Endometrium (tissue), 2 donors: ENCODE results near the gene VAV3.

ENCODE experiments used
- FAIRE-seq: peaks from 2 replicates; lab custom pipeline; 2012; peaks lifted over from hg19 to GRCh38; lab: Jason Lieb, UNC
- donor health status: control.
- donor health status: control.

The VAV3 gene

DNA sequence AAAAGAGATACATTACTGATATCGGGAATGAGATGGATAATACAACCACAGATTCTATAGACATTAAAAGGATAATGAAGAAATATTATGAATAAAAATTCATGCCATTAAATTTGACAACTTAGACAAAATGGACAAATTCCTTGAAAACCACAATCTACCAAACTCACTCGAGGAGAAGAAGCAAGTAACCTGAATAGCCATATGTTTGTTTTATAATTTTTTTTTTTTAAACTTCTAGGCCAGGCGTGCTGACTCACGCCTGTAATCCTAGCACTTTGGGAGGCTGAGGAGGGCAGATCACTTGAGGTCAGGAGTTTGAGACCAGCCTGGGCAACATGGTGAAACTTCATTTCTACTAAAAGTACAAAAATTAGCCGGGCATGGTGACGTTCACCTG lies 327.9 kb downstream of the VAV3 start:
- no peak for FAIRE-seq

DNA sequence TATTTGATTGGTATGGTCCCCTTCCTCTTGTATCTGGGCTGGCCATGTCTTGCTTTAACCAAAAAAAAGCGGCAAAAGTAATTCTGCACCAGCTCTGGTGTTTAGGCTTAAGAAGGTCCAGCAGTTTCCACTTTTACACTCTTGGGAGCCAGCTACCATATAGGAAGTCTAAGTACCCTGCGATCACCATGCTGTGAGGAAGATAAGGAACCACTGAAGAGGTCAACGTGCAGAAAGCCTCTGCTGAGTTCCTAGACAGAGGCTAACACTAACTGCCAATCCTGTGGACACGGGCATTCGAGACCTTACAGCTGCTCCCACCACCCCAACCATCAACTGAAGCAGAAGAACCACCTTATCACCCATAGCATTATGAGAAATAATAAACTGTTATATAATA lies 331.4 kb downstream of the VAV3 start:
- no peak for FAIRE-seq

DNA sequence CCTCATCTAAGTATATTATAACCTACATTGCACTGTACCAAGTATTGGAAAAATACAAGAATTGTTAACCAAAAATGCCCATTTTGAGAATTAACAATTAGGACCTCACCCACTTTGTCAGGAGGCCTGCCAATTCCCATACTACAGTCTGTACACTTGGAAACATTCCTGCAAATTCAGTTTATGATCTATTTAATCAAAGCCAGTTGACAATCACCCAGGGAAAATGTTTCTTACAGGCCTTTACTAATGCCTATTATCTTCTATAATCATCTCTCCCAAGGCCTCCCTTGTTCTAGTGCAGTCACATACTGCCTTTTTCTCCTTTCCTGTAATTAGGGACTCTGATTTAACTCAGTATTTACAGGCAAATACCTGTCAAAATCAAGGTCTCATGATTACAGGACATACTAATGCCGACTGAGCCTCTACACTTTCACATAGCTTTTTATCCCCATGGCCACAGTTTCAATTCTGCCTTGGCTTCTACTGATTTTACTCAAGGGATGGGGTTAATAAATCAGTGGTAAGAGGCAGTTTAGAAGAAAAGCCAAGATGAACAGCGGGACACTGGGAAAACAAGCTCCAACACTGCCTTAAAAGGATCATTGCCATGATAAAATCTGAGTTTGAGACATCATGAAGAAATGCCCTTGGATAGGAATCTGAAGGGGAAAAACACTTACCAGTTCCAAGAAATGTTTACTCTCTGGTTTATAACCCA lies 338.7 kb downstream of the VAV3 start:
- no peak for FAIRE-seq

DNA sequence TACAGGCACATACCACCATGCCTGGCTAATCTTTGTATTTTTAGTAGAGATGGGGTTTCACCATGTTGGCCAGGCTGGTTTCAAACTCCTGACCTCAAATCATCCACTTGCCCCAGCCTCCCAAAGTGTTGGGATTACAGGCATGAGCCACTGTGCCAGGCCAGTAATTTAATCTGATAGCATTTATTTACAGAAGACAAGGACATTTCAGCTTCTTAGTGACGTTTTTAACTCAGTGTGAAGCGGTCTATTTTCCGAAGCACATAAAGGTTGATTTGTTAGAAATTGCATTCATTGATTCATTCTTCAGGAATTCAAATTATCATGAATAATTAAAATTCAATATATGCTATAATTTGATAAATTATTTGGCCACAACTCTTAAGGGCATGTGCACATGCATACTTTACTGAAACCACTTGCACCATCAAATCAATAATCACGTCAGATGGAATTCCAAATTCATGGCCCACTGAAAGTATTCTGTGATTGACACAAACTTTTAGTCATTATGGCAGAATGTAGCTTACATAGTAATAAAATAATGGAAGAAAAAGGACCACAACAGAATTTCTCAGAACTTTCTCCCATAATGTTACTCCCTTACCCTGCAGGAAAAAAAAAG lies 339.5 kb downstream of the VAV3 start:
- FAIRE-seq = no peak

DNA sequence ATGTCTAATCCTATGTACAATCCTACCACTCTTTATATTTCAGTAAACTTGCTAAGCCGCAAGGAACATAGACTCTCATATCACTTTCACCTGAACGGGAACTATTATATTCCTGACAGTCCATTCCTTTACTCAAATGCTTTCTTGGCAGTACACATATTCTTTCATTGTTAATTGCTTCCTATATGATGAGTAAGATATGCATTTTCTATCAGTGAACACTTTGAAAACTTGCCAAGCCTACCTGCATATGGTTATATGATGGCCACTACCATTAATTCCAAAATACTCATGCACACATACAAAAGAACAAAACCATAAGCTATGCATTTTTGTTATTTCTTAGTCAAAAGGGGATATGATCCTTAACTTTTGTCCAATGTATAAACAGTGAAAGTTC lies 341.5 kb downstream of the VAV3 start:
- no peak for FAIRE-seq

DNA sequence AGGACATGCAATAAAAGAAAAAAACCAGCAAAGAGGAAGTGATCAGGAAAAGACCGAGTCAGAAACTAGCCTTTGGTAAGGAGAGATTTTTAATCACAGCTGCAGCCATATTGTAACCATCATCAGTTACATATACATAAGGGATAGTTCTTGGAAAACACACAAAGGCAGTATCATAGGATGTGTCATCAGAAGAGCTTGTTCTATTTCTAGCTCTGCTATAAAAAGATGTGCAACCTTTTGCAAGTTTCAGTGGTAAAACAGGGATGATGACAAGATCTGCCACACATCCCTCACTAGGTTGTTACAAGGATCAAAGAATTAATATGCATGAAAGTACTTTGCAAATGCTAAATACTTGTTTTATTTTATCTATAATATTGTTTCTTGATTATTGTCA lies 342.0 kb downstream of the VAV3 start:
- FAIRE-seq = no peak

DNA sequence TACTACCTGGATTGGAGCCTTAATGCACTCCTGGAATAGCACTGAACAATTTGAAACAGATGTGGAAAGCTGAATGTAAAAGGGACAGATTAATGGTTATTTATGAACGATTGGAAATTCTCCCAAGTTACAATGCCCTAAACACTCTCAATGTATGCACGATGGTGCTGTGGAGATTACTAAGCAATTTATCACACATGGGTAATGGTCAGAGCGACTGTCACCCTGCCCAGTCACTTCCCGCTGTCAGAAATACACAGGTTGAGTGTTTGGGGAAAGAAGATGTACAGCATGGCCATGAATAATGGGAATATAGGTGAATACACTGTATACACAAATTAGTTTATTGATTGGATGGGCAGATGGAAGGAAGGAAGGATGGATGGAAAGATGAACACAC lies 342.4 kb downstream of the VAV3 start:
- no peak for FAIRE-seq

DNA sequence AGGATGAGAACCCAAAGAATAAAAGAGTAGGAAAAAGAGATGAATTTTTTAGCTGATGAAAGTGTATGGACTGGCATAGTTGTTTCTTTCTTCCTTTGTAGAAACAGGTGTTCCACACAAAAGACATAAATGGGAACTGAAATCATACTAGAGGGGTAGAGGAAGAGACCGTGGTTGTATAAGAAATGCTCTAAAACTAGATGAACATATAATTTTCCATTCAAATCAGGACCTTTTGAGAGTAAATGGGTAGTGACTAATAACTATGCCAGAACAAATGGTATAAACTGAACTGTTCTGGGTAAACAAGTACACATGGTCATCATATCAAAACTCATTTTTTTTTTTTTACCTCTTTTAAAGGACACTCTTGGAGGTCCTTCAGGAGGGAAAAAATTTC lies 344.2 kb downstream of the VAV3 start:
- FAIRE-seq = no peak

DNA sequence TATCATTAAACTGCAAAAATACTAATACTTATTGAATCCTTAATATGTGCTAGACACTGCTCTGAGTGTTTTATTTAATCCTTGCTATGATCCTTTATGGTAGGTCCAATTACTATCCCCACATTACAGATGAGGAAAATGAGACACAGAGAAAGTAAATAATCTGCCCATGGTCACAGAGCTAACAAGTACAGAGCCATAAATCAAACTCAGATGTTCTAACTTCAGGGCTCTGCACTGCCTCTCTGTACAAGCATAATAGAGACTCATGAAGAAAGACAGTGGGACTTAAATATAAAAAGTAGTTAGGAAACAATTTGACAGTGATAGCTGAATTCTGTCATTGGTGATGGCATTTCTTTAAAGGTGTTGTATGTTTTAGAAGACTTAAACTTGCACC lies 346.4 kb downstream of the VAV3 start:
- FAIRE-seq = no peak

DNA sequence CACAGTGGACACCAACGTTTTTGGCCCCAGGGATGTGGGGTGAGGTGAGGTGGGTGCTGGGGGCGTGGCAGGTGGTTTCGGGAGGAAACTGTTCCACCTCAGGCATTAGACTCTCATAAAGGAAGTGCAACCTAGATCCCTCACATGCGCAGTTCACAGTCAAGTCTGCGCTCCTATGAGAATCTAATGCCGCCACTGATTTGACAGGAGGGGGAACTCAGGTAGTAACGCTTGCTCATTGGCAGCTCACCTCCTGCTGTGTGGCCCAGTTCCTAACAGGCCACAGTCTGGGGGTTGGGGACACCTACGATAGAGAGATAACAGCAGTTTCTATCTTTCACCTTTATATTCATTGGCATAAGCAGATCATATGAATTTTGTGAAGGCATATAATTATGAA lies 347.1 kb downstream of the VAV3 start:
- FAIRE-seq = no peak

DNA sequence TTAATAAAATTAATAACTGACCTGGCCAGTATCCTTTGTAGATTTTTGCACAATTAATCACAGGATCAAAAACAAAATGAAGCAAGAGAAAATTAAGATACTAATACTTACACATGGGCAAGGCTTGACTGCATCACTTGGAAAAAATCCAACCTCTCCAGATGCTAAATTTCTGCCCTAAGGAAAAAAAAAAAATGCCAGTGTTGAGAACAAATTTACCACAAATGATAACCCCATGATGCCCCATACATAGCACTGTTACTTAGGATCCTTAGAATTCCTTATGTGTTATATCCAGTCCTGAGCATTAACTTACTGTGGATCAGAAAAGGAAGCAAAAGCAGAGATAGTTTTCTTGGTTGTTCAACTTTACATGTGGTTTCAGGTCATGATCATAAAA lies 347.5 kb downstream of the VAV3 start:
- no peak for FAIRE-seq

DNA sequence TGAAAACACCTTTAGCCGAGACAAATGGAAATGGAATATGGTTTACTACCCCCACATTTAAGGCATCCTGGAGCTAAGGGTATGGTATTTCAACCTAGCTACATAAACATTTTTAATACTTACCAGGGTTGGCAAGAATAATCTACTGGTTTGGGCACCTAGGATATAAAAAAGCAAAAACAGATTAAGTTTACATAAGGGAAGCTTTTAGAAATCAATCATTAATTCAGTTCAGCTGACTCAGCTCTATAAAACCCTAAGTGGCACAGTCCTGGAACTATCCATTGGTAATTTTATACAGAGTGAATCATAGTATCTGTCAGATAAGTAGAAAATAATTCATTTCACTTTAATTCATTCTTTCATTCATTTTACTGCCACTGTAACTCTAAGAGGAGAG lies 355.2 kb downstream of the VAV3 start:
- FAIRE-seq = no peak

DNA sequence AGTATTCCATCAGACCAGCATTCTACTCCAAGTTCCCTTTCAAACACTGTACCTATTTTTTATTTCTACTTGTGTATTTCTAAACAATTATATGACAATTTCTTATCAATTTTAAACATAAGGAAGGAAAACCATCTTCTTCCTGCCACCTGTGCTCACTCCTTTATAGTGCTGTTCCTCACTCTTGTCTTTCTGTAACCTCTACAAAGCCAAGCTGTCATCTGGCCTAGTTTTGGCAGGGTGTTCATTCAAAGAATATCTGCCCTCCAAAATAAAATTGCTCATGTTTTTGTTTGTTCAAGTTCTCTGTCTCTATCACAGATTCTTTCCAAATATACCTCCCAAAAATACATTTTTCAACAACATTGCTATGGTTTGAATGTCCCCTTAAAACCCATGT lies 360.2 kb downstream of the VAV3 start:
- FAIRE-seq = no peak

DNA sequence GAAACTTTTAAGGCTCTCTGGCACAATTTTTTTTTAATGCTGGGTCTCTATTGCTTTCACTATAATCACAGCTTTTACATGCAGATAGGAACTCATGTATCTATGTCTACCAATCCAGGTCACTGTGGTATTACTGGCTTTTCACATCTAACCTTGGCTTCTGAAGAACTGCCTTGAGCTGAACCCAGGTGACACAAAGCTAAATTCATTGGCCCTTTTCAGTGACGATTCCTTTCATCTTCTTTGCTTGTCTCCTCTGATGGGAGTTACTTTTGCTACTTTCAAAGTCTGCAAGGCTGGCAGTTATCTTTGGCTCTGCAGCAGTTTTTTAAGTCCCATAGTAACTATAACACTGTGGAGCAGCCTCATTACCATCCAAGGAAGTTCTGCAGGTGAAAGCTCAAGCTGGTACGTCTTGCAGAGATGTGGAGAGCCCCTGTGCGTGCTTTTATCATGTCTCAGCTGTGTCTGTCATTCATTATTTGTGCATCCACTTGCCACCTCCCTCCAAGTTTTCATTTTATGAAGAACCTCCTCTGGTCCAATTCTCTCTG lies 364.3 kb downstream of the VAV3 start:
- FAIRE-seq = no peak

DNA sequence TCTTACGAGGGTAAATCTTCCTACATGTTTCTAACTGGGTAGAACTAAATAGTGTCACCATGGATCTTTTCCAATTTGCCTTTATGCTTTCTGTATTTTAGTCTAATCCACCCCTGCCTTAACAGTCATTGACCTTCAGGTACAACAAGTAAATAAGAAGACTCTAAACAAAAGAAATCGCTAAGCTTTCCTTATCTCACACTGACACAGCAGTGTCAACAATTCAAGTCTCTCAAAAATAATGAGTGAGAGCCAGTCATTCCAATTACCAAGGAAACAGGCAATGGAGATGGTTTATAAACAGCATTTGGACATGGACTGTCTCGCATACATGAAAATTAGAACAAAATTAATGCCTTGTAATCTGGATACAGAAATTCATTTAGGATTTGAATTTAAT lies 365.8 kb downstream of the VAV3 start:
- no peak for FAIRE-seq

DNA sequence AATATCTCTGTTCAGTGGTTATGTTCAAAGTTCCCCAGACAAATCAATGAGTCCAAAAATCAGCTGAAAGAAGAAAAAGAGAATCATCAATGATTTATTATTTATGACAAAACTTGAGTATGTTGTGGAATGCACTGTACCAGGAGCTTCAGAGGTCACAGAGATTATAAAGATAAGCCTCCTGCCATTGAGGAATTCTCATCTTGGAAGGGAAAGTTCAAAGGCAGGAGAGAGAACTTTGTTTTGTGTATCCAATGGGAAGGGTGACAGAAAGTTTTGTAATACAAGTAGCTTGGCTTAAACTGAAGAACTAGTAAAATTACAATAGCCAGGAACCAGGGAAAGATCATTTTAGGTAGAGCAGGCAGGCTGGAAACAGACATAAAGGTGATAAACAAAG lies 367.7 kb downstream of the VAV3 start:
- FAIRE-seq = no peak

DNA sequence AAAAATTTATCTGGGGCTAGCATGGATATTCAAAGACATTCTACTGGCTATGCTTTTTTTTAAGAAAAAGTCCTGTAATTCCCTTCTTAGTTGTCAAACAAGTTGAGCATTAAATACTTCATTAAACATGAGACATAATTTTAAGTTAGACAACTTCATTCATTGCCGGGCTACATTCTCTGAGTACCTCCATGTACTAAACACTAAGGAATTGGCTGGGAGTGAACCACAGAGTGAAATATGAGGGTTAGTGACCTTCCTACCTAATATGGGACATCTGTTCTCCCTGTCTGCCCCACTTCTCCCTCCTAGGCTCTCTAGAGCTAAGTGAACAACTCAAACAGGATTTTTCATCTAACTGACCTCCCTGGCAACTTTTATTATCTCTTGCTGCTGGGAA lies 370.4 kb downstream of the VAV3 start:
- no peak for FAIRE-seq

DNA sequence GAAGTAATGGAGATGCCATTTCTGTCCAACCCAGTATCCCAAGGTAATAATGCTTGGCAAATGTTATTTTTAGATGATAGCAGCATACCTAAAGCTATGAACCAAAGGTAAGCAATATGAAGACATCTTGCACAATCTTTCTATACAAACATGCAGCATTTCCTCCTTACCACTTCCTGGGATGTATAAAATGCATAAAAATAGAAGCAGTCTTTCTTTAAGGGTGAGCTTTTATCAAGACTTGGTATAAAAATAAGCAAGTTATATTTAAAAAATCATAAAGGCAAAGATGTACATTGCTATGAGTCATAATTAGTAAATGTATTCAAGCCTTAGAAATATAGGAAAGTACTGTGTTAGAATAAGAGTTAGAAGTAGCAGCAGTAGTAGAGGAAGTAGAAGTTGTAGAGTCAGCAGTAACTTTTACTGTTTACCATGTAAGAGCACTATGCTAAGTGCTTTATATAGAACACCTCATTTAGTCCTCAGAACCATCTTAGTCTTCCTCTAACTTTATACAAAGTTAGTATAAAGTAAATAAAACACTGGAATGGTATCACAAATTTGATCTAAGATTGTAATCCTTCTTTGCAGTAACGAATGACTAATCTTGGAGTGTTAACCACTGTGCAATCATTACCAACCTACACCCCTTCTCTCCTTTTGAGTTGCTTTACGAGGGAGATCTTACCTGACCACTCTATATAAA lies 371.3 kb downstream of the VAV3 start:
- no peak for FAIRE-seq

DNA sequence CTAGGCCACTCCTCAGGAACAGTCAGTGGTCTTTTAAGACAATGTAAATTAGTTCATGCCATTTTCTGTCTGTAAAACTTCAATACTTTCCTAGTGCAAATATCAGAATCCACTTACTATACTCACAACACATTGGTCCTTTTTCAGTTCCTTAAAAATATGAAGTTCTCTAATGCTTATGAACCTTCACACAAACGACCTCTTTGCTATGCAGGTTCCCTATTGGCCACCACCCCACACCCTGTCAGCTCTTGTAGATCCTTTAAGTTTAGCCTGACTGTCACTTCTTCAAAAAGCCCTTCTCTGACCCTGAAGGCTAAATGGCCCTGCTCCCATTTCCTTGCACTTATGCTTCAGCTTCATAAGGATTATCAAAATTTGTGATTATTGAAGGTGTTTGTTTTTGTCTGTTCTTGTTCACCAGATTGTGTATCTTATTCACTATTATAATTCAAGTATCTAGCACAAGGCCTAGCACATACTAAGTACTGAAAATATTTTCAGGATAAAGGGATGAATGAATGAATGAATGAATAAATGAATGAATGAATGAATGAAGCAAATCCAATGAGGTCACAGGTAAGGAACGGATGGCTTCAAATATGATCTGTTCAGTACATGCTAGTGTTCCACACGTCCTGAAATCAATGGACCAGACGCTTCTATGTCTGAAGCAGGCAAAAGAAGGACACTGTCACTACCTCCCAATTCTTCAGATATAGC lies 373.9 kb downstream of the VAV3 start:
- FAIRE-seq = no peak

DNA sequence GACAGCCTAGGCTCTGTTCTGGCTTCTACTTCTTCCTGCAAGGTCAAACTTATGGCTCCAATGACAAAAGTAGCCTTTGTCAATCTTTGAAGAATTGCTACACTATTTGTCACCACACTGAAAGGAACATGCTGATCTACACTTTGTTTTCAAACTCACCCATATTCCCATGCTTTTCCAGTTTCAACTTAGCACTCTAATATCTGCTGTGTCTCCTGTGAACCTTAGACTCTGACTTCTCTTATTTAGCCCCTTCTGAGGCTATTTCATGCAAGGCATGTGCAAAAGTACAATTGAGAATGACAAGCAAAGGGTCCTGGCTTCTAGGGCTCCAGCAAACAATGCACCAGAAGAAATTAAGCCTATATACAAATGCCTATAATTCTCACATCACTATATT lies 374.9 kb downstream of the VAV3 start:
- no peak for FAIRE-seq

DNA sequence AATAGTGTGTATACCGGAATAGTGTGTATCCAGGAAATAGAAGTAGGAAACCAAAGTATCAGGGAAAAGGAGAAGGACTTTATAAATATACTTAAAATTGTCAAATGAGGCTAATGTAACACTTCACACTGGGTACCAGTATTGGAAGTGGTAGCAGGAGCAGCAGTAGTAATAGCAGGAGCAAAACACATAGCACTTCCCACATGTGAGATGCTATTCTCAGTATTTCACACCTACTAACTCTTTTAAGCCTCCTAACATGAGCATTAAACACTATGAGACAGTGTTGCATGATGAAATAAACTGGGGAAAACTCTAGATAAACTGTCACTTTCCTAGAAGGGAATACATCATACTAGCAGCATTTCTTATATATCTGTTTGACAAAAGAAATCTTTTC lies 376.7 kb downstream of the VAV3 start:
- no peak for FAIRE-seq

DNA sequence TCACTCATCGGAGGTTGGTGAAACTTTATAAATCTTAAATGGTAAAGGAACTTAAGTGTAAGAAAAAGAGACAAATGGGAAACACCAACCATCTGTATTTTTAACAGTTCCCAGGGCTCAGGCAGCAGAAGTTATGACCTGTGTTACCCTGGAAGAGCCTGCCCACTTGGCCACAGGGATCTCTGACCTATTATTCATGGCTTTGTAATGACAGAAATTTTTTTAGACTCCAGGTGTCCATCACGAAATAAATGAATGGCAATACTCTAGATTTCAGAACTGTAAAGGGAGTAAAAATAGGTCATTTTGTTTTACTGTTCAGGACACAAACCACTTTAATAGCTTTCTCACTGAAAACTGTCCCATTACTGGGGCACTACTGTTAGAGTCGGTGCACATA lies 389.8 kb downstream of the VAV3 start:
- FAIRE-seq = no peak

DNA sequence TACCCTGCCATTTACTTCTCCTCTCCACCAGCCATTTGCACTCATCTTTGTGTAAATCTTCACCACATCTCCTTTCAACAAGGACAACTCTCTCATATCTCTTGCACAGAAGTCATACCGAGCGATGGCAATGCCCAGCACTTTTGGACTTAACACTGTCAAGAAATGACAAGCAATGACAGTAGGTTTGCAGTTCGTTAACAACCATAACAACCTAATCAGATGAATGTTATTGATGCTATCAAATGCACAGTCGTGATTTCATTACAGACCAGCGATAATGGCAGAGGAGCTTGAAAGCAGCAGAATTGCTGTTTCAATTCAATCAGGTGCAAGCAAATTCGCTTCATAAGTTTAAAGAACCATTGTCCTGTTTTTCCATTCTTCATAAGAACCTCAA lies 390.9 kb downstream of the VAV3 start:
- FAIRE-seq = no peak
